Measurements from ENCODE around the gene ORAI2. TPM values are rescaled to one million over a fixed set of nuclear protein-coding genes. Genes with fewer than 3 reads are reported as not detected.

Gene ORAI2
- total and polyA plus RNA-seq, 2 of the 13 experiments (the other 11 are each of a cell fraction or from before 2014, with no cell fraction given), result 3.0 to 6.0 TPM

DNA sequence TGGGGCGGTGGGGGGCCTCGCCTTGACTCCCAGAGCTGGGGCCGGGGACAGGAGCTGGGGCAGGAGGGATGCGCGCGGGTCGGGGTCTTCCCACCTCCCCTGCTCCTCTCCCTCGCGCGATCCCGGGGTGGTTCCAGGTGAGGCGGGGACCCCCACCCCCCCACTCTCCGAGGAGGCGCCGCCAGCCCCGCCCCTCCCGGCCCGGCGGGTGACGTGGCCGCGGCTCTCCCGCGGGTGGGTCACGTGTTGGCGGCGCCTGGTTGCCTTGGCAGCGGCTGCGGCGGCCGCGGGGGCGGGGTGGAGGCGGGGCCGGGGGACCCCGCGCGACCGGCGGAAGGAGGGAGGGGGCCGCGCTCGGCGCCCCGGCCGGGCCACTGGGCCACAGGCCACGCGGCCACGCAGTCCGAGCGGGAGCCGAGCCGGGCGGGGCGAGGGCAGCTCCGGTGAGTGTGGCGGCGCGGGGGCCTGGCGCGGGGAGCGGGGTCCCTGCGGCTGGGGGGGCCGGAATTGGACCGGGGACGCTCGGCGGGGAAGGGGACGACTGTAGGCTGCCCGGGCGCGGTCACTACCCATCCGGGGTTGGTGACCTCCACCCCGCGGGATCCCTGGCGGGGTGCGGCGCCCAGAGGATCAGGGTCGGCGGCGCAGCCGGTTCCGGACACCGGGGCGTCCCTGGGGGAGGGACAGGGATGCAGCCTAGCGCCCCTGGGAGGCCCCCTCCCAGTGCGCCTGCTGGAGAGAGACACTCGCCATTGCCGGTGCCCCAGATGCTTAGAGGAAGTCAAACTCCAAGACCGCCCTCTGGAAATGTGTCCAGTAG, at the start of gene ORAI2 (continued):
- TF ChIP-seq, protein P1, sequence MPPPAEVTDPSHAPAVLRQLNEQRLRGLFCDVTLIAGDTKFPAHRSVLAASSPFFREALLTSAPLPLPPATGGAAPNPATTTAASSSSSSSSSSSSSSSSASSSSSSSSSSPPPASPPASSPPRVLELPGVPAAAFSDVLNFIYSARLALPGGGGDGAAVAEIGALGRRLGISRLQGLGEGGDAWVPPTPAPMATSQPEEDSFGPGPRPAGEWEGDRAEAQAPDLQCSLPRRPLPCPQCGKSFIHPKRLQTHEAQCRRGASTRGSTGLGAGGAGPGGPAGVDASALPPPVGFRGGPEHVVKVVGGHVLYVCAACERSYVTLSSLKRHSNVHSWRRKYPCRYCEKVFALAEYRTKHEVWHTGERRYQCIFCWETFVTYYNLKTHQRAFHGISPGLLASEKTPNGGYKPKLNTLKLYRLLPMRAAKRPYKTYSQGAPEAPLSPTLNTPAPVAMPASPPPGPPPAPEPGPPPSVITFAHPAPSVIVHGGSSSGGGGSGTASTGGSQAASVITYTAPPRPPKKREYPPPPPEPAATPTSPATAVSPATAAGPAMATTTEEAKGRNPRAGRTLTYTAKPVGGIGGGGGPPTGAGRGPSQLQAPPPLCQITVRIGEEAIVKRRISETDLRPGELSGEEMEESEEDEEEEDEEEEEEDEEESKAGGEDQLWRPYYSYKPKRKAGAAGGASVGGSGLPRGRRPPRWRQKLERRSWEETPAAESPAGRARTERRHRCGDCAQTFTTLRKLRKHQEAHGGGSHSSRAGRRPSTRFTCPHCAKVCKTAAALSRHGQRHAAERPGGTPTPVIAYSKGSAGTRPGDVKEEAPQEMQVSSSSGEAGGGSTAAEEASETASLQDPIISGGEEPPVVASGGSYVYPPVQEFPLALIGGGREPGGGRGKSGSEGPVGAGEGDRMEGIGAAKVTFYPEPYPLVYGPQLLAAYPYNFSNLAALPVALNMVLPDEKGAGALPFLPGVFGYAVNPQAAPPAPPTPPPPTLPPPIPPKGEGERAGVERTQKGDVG (CRISPR knock-in tag; IDR thresholded peaks at IDR 0.05; ENCODE audit: borderline replicate concordance), result no peak
- TF ChIP-seq ZNF724P (CRISPR knock-in tag; IDR thresholded peaks at IDR 0.05; ENCODE audit: borderline replicate concordance) (no peak), TBL1XR1 (IDR thresholded peaks at IDR 0.05; ENCODE audit: borderline replicate concordance, low read length, partially characterized antibody) (no peak), ZFP82 (CRISPR knock-in tag; IDR thresholded peaks at IDR 0.05; ENCODE audit: borderline replicate concordance) (peak; percentile 5; the same call in 1 of the 2 replicates), ARNTL (CRISPR knock-in tag; IDR thresholded peaks at IDR 0.05) (no peak), CHD2 (IDR thresholded peaks at IDR 0.05; ENCODE audit: low read depth, low read length) (no peak), KDM5A (IDR thresholded peaks at IDR 0.05; ENCODE audit: borderline replicate concordance, low read length) (no peak), NFE2L1 (CRISPR knock-in tag; IDR thresholded peaks at IDR 0.05; ENCODE audit: borderline replicate concordance) (no peak), MIER3 (CRISPR knock-in tag; IDR thresholded peaks at IDR 0.05; ENCODE audit: borderline replicate concordance) (no peak), MEF2D (CRISPR knock-in tag; IDR thresholded peaks at IDR 0.05) (no peak), ZBTB38 (CRISPR knock-in tag; IDR thresholded peaks at IDR 0.05) (no peak), HDAC6 (IDR thresholded peaks at IDR 0.05; ENCODE audit: low read depth, low read length) (no peak), ZNF563 (CRISPR knock-in tag; IDR thresholded peaks at IDR 0.05) (0 out of 2 replicates have a peak, but pooled peaks have one; percentile 31), CBX1 (IDR thresholded peaks at IDR 0.05; ENCODE audit: low read depth) (no peak)
- TF ChIP-seq, protein P2, sequence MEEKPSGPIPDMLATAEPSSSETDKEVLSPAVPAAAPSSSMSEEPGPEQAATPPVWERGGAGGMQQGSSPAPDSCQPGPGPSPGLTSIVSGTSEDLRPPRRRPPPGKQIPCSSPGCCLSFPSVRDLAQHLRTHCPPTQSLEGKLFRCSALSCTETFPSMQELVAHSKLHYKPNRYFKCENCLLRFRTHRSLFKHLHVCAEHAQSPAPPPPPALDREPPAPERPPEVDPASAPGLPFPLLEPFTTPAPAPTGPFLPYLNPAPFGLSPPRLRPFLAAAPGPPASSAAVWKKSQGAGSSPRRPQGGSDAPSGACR (CRISPR knock-in tag; IDR thresholded peaks at IDR 0.05), result no peak
- TF ChIP-seq, protein P3, sequence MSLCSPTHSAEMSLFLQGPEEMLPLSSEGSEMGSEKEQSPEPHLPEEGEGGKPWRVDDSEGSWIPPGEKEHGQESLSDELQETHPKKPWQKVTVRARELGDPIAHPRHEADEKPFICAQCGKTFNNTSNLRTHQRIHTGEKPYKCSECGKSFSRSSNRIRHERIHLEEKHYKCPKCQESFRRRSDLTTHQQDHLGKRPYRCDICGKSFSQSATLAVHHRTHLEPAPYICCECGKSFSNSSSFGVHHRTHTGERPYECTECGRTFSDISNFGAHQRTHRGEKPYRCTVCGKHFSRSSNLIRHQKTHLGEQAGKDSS (CRISPR knock-in tag; IDR thresholded peaks at IDR 0.05; ENCODE audit: borderline replicate concordance, low read depth), result no peak
- TF ChIP-seq, protein P4, sequence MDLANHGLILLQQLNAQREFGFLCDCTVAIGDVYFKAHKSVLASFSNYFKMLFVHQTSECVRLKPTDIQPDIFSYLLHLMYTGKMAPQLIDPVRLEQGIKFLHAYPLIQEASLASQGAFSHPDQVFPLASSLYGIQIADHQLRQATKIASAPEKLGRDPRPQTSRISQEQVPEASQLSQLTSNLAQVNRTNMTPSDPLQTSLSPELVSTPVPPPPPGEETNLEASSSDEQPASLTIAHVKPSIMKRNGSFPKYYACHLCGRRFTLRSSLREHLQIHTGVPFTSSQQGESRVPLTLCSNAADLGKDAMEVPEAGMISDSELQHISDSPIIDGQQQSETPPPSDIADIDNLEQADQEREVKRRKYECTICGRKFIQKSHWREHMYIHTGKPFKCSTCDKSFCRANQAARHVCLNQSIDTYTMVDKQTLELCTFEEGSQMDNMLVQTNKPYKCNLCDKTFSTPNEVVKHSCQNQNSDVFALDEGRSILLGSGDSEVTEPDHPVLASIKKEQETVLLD (CRISPR knock-in tag; IDR thresholded peaks at IDR 0.05; ENCODE audit: low read depth), result peak; percentile 70

Data from HepG2 (cell line).